ENCODE measurements around the gene COX8A. TPM values are rescaled to one million over a fixed set of nuclear protein-coding genes. Genes with fewer than 3 reads are reported as not detected.

Gene COX8A
- total RNA-seq, 1 donor, result 190 TPM

DNA sequence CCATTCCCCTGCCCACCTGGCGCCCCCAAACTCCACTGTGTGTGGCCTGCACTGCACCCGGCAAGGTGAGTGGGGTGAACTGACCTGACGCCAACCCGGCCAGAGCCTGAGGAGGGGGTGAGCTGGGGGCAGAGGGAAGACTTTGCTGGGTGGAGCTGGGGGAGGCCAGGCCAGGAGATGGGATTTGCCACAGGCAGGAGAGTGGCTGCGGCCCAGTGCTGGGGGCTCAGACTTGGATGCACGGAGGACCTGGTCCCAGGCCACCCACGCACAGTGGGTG is 43.5 kb downstream of the COX8A start:
- Histone ChIP-seq H3K4me3 (ENCODE audit: insufficient read depth, low read length) (no peak overlapping the region), H3K27ac (ENCODE audit: low read depth, low read length) (no peak overlapping the region), H3K79me2 (ENCODE audit: insufficient read depth, low read length) (no peaks in the 10 kb centered on the region), H3K27me3 (ENCODE audit: insufficient read depth, low read length) (no peaks in the 10 kb centered on the region), H3K4me1 (ENCODE audit: insufficient read depth, low read length) (no peaks in the 10 kb centered on the region), H2AFZ (ENCODE audit: low read length) (no peak overlapping the region), H4K20me1 (ENCODE audit: insufficient read depth, low read length) (no peaks in the 10 kb centered on the region), H3K4me2 (ENCODE audit: insufficient read depth, low read length) (no peak overlapping the region), H3K9me3 (ENCODE audit: low read depth, low read length) (no peaks in the 10 kb centered on the region), H3K36me3 (ENCODE audit: insufficient read depth, low read length) (no peaks in the 10 kb centered on the region)
- no peak for DNase-seq (ENCODE audit: insufficient read length, low spot score, missing footprints)
- TF ChIP-seq, protein P1, sequence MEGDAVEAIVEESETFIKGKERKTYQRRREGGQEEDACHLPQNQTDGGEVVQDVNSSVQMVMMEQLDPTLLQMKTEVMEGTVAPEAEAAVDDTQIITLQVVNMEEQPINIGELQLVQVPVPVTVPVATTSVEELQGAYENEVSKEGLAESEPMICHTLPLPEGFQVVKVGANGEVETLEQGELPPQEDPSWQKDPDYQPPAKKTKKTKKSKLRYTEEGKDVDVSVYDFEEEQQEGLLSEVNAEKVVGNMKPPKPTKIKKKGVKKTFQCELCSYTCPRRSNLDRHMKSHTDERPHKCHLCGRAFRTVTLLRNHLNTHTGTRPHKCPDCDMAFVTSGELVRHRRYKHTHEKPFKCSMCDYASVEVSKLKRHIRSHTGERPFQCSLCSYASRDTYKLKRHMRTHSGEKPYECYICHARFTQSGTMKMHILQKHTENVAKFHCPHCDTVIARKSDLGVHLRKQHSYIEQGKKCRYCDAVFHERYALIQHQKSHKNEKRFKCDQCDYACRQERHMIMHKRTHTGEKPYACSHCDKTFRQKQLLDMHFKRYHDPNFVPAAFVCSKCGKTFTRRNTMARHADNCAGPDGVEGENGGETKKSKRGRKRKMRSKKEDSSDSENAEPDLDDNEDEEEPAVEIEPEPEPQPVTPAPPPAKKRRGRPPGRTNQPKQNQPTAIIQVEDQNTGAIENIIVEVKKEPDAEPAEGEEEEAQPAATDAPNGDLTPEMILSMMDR (IDR thresholded peaks at IDR 0.05; ENCODE audit: extremely low read depth, low read depth, low read length), result no peak

DNA sequence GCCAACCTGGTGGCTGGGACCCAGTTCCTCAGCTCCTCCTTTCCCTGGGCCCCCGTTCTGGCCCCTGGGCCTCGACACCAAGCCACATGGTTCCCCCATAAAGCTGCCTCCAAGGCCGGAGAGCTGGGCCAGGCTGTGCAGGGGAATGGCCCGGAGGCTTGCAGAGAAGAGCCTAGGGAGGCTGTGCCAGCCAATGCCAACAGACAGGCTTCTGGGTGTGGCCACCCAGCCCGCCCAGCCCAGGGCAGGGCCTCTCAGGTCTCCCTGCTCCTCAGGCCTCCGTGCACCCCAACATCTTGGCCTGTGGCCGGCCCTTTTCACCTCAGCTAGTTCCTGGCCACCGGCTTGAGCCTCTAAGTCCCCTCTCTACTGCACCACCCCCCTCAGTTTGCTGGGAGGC is 43.9 kb downstream of the COX8A start:
- H3K27me3 ChIP-seq (ENCODE audit: insufficient read depth, low read length), result no peaks in the 10 kb centered on the region
- H3K4me2 ChIP-seq (ENCODE audit: insufficient read depth, low read length), result no peak overlapping the region
- no peak overlapping the region for H2AFZ ChIP-seq (ENCODE audit: low read length)
- DNase-seq (ENCODE audit: insufficient read length, low spot score, missing footprints), result no peak
- H4K20me1 ChIP-seq (ENCODE audit: insufficient read depth, low read length), result no peaks in the 10 kb centered on the region
- H3K9me3 ChIP-seq (ENCODE audit: low read depth, low read length), result no peaks in the 10 kb centered on the region
- no peak overlapping the region for H3K27ac ChIP-seq (ENCODE audit: low read depth, low read length)
- no peaks in the 10 kb centered on the region for H3K4me1 ChIP-seq (ENCODE audit: insufficient read depth, low read length)
- H3K36me3 ChIP-seq (ENCODE audit: insufficient read depth, low read length), result no peaks in the 10 kb centered on the region
- H3K4me3 ChIP-seq (ENCODE audit: insufficient read depth, low read length), result no peak overlapping the region
- TF ChIP-seq, protein P1 (IDR thresholded peaks at IDR 0.05; ENCODE audit: extremely low read depth, low read depth, low read length), result no peak
- H3K79me2 ChIP-seq (ENCODE audit: insufficient read depth, low read length), result no peaks in the 10 kb centered on the region

GRCh38 chr11:64019106-64020037 is 45.0 kb downstream of the COX8A start:
- no peaks in the 10 kb centered on the region for H3K9me3 ChIP-seq (ENCODE audit: low read depth, low read length)
- TF ChIP-seq, protein P1 (IDR thresholded peaks at IDR 0.05; ENCODE audit: extremely low read depth, low read depth, low read length), result no peak
- H3K4me1 ChIP-seq (ENCODE audit: insufficient read depth, low read length), result no peaks in the 10 kb centered on the region
- no peak overlapping the region for H3K27ac ChIP-seq (ENCODE audit: low read depth, low read length)
- no peaks in the 10 kb centered on the region for H3K27me3 ChIP-seq (ENCODE audit: insufficient read depth, low read length)
- no peaks in the 10 kb centered on the region for H4K20me1 ChIP-seq (ENCODE audit: insufficient read depth, low read length)
- H3K79me2 ChIP-seq (ENCODE audit: insufficient read depth, low read length), result no peaks in the 10 kb centered on the region
- no peaks in the 10 kb centered on the region for H3K36me3 ChIP-seq (ENCODE audit: insufficient read depth, low read length)
- no peak overlapping the region for H3K4me2 ChIP-seq (ENCODE audit: insufficient read depth, low read length)
- DNase-seq (ENCODE audit: insufficient read length, low spot score, missing footprints), result no peak
- H2AFZ ChIP-seq (ENCODE audit: low read length), result no peak overlapping the region
- no peak overlapping the region for H3K4me3 ChIP-seq (ENCODE audit: insufficient read depth, low read length)

- no peaks in the 10 kb centered on the region for H3K27me3 ChIP-seq (ENCODE audit: insufficient read depth, low read length)
- H3K79me2 ChIP-seq (ENCODE audit: insufficient read depth, low read length), result no peaks in the 10 kb centered on the region
- H4K20me1 ChIP-seq (ENCODE audit: insufficient read depth, low read length), result no peaks in the 10 kb centered on the region
- no peaks in the 10 kb centered on the region for H3K9me3 ChIP-seq (ENCODE audit: low read depth, low read length)
- H3K27ac ChIP-seq (ENCODE audit: low read depth, low read length), result no peak overlapping the region
- TF ChIP-seq, protein P1 (IDR thresholded peaks at IDR 0.05; ENCODE audit: extremely low read depth, low read depth, low read length), result no peak
- H2AFZ ChIP-seq (ENCODE audit: low read length), result no peak overlapping the region
- no peak overlapping the region for H3K4me3 ChIP-seq (ENCODE audit: insufficient read depth, low read length)
- no peaks in the 10 kb centered on the region for H3K4me1 ChIP-seq (ENCODE audit: insufficient read depth, low read length)
- H3K36me3 ChIP-seq (ENCODE audit: insufficient read depth, low read length), result no peaks in the 10 kb centered on the region
- H3K4me2 ChIP-seq (ENCODE audit: insufficient read depth, low read length), result no peak overlapping the region
- no peak for DNase-seq (ENCODE audit: insufficient read length, low spot score, missing footprints)
Observed at GRCh38 chr11:64020976-64021756, 46.7 kb downstream of the COX8A start.

Measured in osteoblast (primary cell).